Fibroblast of lung (primary cell): Measurements from ENCODE around the gene TPSG1.

ENCODE experiments used
- CTCF ChIP-seq, 2 donors: IDR thresholded peaks in 1 of 2; conservative IDR thresholded peaks in 1 of 2; 1 replicate in 1 of 2; 2 replicates in 1 of 2; pipeline ENCODE4 v1.5.1; 2011 to 2012; ENCODE audit warnings: low read length in 2 of 2, control low read depth in 1 of 2, inconsistent platforms in 1 of 2, low read depth in 1 of 2, mild to moderate bottlenecking in 1 of 2
- EZH2 ChIP-seq: IDR thresholded peaks from 2 replicates; pipeline ENCODE4 v1.5.1; 2012; ENCODE audit warnings: low read length, control low read depth, mild to moderate bottlenecking; ENCODE audit errors: missing control alignments

- TF ChIP-seq EZH2 (no peak), CTCF (conservative IDR thresholded peaks at IDR 0.05 in 1 of 2, IDR thresholded peaks at IDR 0.05 in 1 of 2; ENCODE audit: low read depth in 1 of 2, low read length in 2 of 2) (no peak)
Observed at GRCh38 chr16:1209081-1209480, 16.0 kb downstream of the TPSG1 start.
